Fibroblast of lung (primary cell): ENCODE results near the gene TKFC.

Experiments used
- CTCF ChIP-seq, 2 donors: IDR thresholded peaks in 1 of 2; conservative IDR thresholded peaks in 1 of 2; 1 replicate in 1 of 2; 2 replicates in 1 of 2; pipeline ENCODE4 v1.5.1; 2011 to 2012; ENCODE audit warnings: low read length in 2 of 2, control low read depth in 1 of 2, inconsistent platforms in 1 of 2, low read depth in 1 of 2, mild to moderate bottlenecking in 1 of 2
- EZH2 ChIP-seq: IDR thresholded peaks from 2 replicates; pipeline ENCODE4 v1.5.1; 2012; ENCODE audit warnings: low read length, control low read depth, mild to moderate bottlenecking; ENCODE audit errors: missing control alignments

- TF ChIP-seq EZH2: no peak
- TF ChIP-seq CTCF (conservative IDR thresholded peaks at IDR 0.05 in 1 of 2, IDR thresholded peaks at IDR 0.05 in 1 of 2; ENCODE audit: low read depth in 1 of 2, low read length in 2 of 2): no peak
Measured at GRCh38 chr11:61370349-61371005, 37.4 kb downstream of the TKFC start.
